ENCODE results near the gene IGFN1. TPM values are rescaled to one million over a fixed set of nuclear protein-coding genes. Genes with fewer than 3 reads are reported as not detected.
A peak's percentile ranks its signal among the peaks of the same experiment; 100 is the strongest.
"Not testable (repeated sequence)": the region's sequence is repeated elsewhere in the genome, so short reads cannot be mapped to it uniquely, and the experiment has no call there.

The IGFN1 gene
- total and polyA plus RNA-seq, 7 donors = 2.7 to 442 (median 33.1) TPM

GRCh38 chr1:201253411-201253810, 62.8 kb downstream of the IGFN1 start:
- peak in 1 of 4 donors; percentile 6 for ATAC-seq
- no peaks in the 10 kb centered on the region for H3K27me3 ChIP-seq (ENCODE audit: insufficient read depth in 3 of 3, low read length in 2 of 3)
- WGBS, 3 donors = 70 to 81% (median 80%) methylated on average over 10 of the region's 10 CpGs
- H3K9me3 ChIP-seq = no peaks in the 10 kb centered on the region
- intact Hi-C loops (cut with DNase I) = loop anchor here (5.0 to 10.0 kb wide), 2 partner anchors 94 to 261 kb away; no protein-coding TSS in a partner anchor
- no peak overlapping the region for H3K4me3 ChIP-seq
- H3K36me3 ChIP-seq (ENCODE audit: insufficient read depth in 1 of 2, low read depth in 1 of 2) = no peaks in the 10 kb centered on the region
- DNase-seq = no peak
- no peak overlapping the region for H3K27ac ChIP-seq
- H3K4me1 ChIP-seq = no peaks in the 10 kb centered on the region
- TF ChIP-seq, protein P1, sequence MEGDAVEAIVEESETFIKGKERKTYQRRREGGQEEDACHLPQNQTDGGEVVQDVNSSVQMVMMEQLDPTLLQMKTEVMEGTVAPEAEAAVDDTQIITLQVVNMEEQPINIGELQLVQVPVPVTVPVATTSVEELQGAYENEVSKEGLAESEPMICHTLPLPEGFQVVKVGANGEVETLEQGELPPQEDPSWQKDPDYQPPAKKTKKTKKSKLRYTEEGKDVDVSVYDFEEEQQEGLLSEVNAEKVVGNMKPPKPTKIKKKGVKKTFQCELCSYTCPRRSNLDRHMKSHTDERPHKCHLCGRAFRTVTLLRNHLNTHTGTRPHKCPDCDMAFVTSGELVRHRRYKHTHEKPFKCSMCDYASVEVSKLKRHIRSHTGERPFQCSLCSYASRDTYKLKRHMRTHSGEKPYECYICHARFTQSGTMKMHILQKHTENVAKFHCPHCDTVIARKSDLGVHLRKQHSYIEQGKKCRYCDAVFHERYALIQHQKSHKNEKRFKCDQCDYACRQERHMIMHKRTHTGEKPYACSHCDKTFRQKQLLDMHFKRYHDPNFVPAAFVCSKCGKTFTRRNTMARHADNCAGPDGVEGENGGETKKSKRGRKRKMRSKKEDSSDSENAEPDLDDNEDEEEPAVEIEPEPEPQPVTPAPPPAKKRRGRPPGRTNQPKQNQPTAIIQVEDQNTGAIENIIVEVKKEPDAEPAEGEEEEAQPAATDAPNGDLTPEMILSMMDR (IDR thresholded peaks at IDR 0.05) = no peak

DNA sequence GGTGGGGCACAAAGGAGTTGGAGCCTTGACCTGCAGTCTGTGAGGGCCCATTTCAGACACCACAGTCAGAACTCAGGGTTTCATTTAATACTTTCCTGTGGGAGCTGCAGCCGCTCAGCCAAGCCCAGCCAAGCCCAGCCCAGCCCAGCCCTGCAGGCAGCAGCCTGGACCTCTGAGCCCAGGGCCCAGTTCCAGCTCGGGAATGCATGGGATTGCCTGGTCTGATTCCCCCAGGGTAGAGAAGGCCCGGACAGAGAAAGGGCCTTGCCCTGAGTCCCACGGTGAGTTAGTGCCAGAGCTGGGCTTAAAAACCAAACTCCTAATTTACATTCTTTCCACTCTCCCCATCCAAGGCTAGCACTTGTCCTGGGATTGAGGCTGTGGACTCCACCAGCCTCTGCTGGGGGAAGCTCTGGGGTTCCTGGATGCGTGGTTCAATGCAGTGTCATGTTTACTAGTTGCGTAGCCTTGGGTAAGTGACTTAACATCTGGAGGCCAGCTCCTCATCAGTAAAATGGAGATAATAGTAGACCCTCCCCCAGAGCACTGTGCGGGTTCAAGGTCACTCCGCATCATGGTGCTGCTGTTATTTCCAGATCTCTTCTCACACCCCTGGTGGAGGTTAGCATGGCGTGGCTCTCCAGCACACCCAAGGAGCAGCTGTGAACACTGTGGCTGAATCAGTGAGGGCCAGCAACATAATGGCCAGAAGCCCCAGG, 63.4 kb downstream of the IGFN1 start:
- TF ChIP-seq, protein P1 (IDR thresholded peaks at IDR 0.05) = no peak
- no peak overlapping the region for H3K4me3 ChIP-seq
- intact Hi-C loops (cut with DNase I) = loop anchor here (1.0 to 10.0 kb wide), 5 partner anchors 93 to 261 kb away; no protein-coding TSS in a partner anchor
- no peak overlapping the region for H3K27ac ChIP-seq
- H3K4me1 ChIP-seq = no peaks in the 10 kb centered on the region
- WGBS, 3 donors = 79 to 84% (median 80%) methylated on average over 9 of the region's 9 CpGs
- ATAC-seq = peak; percentile 9 to 27 (median 14)
- no peaks in the 10 kb centered on the region for H3K36me3 ChIP-seq (ENCODE audit: insufficient read depth in 1 of 2, low read depth in 1 of 2)
- no peaks in the 10 kb centered on the region for H3K27me3 ChIP-seq (ENCODE audit: insufficient read depth in 3 of 3, low read length in 2 of 3)
- DNase-seq = no peak
- H3K9me3 ChIP-seq = no peaks in the 10 kb centered on the region

DNA sequence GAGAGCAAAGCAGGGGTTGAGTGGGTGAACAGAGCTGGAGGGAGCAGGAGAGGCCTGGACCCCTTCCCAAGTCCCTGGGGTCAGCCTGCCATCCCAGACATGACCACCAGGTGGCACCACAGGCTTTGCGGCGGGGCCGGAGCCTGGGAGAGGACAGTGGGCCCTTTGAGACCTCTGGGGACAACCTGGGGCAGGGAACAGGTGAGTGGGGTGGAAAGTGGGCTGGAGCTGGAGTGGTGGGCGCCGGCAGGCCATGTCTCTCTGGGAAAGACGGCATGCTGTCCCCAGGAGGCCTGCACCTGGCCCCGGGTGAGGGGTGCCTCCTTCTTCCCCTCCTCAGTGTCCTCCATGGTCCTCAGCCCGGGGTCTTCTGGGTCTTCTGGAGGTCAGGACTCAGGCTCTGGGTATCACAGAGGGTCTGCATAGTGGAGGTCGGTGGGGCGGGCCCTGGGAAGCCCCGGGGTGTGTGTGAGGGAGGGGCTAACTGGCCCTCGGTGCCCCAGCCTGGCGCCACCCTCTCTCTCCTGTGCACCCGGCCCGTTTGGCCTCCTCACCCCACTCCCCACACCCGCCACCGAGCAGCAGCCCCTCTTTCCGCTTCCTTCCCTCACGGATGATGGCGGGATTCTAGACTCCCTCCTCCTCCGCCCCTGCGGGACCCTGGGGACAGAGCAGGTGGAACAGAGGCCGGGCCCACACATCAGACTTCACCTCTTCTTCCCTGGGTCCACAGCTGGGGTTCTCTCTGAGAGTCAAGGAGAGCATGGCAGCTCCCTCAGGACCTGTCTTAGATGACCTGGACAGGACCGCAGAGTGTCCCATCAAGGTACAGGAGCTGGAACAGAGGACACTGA, 64.2 kb downstream of the IGFN1 start:
- DNase-seq = peak; percentile 68 to 83
- Histone ChIP-seq H3K9me3 (no peaks in the 10 kb centered on the region), H3K27ac (no peak overlapping the region), H3K4me1 (no peaks in the 10 kb centered on the region), H3K4me3 (no peak overlapping the region), H3K27me3 (ENCODE audit: insufficient read depth in 3 of 3, low read length in 2 of 3) (peaks cover 0 to 7% (median 0%) of the 10 kb centered on the region in 3 donors), H3K36me3 (ENCODE audit: insufficient read depth in 1 of 2, low read depth in 1 of 2) (no peaks in the 10 kb centered on the region)
- ATAC-seq = peak; percentile 88 to 94 (median 90)
- intact Hi-C loops (cut with DNase I) = loop anchor here (1.0 to 10.0 kb wide), 6 partner anchors 52 to 260 kb away; no protein-coding TSS in a partner anchor
- WGBS, 3 donors = 46 to 49% (median 47%) methylated on average over 15 to 24 of the region's 24 CpGs
- TF ChIP-seq, protein P1 (IDR thresholded peaks at IDR 0.05) = peak; percentile 97

DNA sequence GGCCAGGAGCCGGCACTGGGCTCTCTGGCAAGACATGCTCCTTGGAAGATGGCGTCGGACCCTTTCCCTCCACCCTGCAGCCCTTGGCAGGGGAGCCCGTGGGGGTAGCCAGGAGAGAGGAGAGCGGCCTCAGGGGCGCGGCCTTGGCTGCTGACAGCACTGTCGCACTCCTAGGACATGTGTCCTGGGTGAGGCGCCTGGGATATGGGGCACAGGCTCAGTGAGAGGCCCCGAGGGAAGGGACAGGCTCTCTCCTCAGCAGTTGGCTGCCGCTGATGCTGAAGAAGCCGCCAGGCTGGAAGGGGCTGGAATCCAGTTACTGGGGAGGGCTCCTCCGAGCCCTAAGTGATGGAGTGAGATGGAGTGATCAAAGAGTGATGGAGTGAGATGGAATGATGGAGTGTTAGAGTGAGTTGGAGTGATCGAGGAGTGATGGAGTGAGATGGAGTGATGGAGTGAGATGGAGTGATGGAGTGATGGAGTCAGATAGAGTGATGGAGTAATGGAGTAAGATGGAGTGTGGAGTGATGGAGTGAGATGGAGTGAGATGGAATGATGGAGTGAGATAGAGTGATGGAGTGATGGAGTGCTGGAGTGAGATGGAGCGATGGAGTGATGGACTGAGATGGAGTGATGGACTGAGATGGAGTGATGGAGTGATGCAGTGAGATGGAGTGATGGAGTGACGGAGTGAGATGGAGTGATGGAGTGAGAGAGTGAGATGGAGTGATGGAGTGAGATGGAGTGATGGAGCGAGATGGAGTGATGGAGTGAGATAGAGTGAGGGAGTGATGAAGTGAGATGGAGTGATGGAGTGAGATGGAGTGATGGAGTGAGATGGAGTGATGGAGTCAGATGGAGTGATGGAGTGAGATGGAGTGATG, 65.1 kb downstream of the IGFN1 start:
- H3K4me3 ChIP-seq = no peak overlapping the region
- H3K27me3 ChIP-seq (ENCODE audit: insufficient read depth in 3 of 3, low read length in 2 of 3) = peaks cover 0 to 15% (median 6%) of the 10 kb centered on the region in 3 donors
- no peaks in the 10 kb centered on the region for H3K9me3 ChIP-seq
- ATAC-seq (no peak), DNase-seq (no peak)
- H3K36me3 ChIP-seq (ENCODE audit: insufficient read depth in 1 of 2, low read depth in 1 of 2) = no peaks in the 10 kb centered on the region
- 77 to 83% (median 82%) methylated on average over 17 of the region's 17 CpGs for WGBS, 3 donors
- no peak overlapping the region for H3K27ac ChIP-seq
- TF ChIP-seq, protein P1 (IDR thresholded peaks at IDR 0.05) = no peak
- H3K4me1 ChIP-seq = no peaks in the 10 kb centered on the region
- intact Hi-C loops (cut with DNase I) = loop anchor here (2.0 to 10.0 kb wide), 3 partner anchors 52 to 259 kb away; no protein-coding TSS in a partner anchor

GRCh38 chr1:201258132-201258531, 67.5 kb downstream of the IGFN1 start:
- not testable (repeated sequence) for H3K9me3 ChIP-seq; H3K4me1 ChIP-seq; ATAC-seq; H3K4me3 ChIP-seq; H3K36me3 ChIP-seq (ENCODE audit: insufficient read depth in 1 of 2, low read depth in 1 of 2); DNase-seq; H3K27ac ChIP-seq
- H3K27me3 ChIP-seq (ENCODE audit: insufficient read depth in 3 of 3, low read length in 2 of 3) = peaks cover 0 to 16% (median 13%) of the 10 kb centered on the region in 3 donors
- intact Hi-C loops (cut with DNase I) = loop anchor here in 1 of 2 donors (5.0 to 10.0 kb wide), 2 partner anchors 49 to 257 kb away; no protein-coding TSS in a partner anchor

Data from psoas muscle (tissue), 8 donors.